Measurements from ENCODE around the gene FBLN7. TPM values are rescaled to one million over a fixed set of nuclear protein-coding genes. Genes with fewer than 3 reads are reported as not detected.
A peak's percentile ranks its signal among the peaks of the same experiment; 100 is the strongest.

The FBLN7 gene
- total RNA-seq, result 1 to 10 TPM in 3 of 4 donors, under 1 TPM in 1; 0.44 to 9.5 (median 7.2) TPM

DNA sequence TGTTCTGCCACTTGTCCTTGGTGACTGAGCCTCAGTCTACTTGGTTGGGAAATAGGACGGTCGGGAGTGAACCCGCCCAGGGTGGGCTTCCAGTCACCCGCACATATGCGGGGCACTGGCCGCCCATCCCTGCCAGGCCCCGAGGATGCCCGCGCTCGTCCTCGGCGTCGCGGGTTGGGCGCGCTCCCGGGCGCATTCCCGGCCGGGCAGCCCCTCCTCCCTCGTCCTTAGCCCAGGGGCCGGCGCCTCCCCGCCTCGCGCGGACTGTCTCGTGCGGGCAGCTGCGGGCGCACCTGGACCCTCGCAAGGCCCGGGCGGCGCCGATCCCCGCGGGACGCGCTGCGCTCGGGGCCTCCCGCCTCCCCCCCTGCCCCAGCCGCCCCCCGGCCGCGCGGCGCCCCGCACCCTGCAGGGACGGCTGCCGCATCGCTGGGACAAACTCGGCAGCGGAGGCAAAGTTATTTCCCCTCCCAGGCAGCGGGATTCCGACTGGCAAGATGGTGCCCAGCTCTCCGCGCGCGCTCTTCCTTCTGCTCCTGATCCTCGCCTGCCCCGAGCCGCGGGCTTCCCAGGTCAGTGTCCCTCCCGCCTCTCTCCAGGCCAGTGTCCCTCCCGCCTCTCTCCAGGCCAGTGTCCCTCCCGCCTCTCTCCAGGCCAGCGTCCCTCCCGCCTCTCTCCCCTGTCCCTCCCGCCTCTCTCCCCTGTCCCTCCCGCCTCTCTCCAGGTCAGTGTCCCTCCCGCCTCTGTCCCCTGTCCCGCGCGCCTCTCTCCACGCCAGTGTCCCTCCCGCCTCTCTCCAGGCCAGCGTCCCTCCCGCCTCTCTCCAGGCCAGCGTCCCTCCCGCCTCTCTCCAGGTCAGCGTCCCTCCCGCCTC, at the start of gene FBLN7:
Gene FBLN7, plus strand, starts transcription at position 227 of the 874 bp plus-strand sequence. Its CDS starts 271 bp downstream, at position 498.
- no peak for ATAC-seq (ENCODE audit: low FRiP score)
- no peak for DNase-seq (ENCODE audit: low spot score)
- no peak for TF ChIP-seq CTCF (IDR thresholded peaks at IDR 0.05)

DNA sequence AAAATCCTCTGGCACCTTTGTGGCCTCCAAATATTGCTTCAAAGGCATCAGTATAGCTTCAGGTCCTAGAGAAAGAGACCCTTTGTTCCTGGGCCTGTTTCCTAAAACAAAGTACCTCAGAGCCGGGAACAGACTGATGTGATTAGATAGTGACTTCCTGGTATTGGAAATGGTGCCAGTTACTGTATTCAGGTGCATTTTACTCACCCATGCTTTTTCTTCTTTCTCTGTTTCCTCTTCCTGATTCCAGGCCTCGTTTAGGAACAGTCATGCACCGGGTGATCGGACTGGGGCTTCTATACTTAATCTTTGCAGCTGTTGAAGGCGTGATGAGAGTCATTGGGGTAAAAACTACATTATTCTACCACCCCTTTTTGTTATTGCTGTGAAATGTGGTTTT, 48.8 kb upstream of the FBLN7 start:
- DNase-seq (ENCODE audit: low spot score), result no peak
- no peak for TF ChIP-seq CTCF (IDR thresholded peaks at IDR 0.05)
- ATAC-seq (ENCODE audit: low FRiP score), result no peak

DNA sequence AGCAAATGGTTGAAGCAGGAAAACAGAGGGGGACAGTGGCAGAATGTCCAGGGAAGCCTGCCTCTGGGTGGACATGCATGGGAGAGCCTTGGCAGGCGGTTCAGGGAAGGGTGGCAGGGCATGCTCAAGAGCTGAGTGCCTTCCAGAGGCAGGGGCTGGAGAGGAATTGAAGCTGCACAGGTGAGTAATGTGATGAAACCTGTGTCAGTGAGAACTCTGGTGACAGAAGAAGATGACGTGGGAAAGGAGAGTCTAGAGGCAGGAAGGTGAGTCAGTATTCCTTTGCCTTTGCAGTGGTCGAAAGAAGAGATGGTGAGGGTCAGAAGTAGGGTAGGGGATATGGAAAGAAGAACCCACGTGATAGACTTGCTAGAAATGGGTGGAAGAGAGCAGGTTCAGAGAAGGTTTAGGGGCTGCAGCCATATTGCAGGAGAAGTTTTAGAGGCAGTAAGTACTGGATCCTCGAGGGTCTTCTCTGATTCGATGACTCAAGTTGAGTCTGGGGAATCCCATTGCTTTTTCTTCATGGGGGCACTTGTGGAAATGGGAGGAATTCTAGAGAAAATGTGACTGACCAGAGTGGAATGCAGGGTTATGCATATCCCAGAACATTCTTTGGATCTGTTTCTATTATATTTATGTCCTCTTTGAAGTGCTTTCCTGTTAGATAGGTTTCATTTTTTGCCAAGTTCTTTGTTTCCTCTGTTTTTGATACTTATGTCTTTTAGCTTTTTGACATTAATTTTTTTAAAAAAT, 45.7 kb upstream of the FBLN7 start:
- no peak for TF ChIP-seq CTCF (IDR thresholded peaks at IDR 0.05)

DNA sequence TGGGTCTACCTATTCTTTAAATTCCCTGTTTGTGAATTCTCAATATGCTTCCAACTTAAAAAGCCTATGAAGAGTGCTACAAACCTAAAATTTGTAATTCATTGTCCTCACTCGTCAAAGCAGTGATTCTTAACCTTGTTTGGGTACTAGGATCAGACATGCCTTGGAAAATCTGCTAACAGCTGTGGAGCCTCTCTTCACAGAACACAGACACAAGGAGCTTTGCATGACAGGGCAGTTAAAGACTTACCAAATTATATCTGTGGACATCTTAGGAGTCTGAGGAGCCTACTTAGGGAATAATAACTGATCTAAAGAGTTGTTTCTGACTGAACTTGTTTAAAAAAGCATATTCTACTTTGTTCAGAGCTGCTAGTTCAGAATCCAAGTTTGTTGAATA, 45.0 kb upstream of the FBLN7 start:
- no peak for TF ChIP-seq CTCF (IDR thresholded peaks at IDR 0.05)
- DNase-seq (ENCODE audit: low spot score), result no peak
- ATAC-seq (ENCODE audit: low FRiP score), result no peak

More for the DNA sequence above, 45.7 kb upstream of the FBLN7 start:
- ATAC-seq (ENCODE audit: low FRiP score) (peak; percentile 74), DNase-seq (ENCODE audit: low spot score) (no peak)

- DNase-seq (ENCODE audit: low spot score) (no peak), ATAC-seq (ENCODE audit: low FRiP score) (no peak)
- no peak for TF ChIP-seq CTCF (IDR thresholded peaks at IDR 0.05)
Observed at GRCh38 chr2:112095681-112096080, 42.5 kb upstream of the FBLN7 start.

DNA sequence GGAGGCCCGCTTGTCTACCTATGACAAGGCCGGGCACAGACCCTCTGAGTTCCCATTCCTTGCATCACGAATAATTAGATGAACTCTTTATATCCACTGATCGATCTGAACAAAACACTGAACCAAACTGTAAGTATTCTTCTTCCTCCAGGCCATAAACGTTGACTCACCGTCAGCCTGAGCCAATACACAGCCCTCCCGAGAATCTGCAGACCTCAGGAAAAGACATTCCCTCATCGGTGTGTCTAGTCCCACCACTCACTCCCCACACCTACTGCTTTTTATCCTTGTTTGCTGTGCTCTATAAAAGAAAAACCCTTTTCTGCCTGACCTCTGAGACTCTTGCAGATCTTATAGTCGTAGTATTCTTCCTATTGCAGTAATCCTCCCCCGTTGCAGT, 42.1 kb upstream of the FBLN7 start:
- ATAC-seq (ENCODE audit: low FRiP score) (no peak), DNase-seq (ENCODE audit: low spot score) (no peak)
- TF ChIP-seq CTCF (IDR thresholded peaks at IDR 0.05), result no peak
